Activated CD8-positive, alpha-beta memory T cell treated with anti-CD3 and anti-CD28 coated beads for 48 hours (primary cell): ENCODE results near the gene FAM167B.

Experiments used
- DNase-seq, 3 experiments: peaks; one replicate each; pipeline ENCODE4 v3.0.0-alpha.2; 2020; ENCODE audit warnings: low read depth in 2 of 3, low spot score in 2 of 3

Gene FAM167B

DNA sequence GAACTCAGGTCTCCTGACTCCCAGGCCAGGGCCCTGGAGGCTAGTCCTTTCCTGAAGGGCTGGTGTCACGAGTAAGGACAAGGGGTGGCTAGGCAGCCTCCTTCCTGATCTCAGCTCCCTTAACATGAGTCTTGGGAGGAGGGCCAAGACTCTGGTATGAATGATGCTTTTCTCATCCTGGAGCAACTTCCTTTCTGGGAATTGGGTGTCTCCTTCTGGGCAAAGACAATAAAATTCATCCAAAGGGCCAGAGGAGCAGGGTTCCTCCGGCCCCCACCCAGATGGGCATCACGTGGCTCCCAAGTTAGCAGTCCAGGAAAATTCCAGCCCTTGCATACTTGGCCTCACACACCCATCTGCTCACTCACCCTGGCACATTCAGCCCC lies at the start of gene FAM167B:
TSS of gene FAM167B (plus strand) at position 335 of the 386 bp plus-strand sequence. CDS start 200 bp downstream, outside the sequence.
- no peak for DNase-seq

- DNase-seq: no peak
These were observed 49.2 kb upstream of the FAM167B start for GRCh38 chr1:32197837-32198236.

DNA sequence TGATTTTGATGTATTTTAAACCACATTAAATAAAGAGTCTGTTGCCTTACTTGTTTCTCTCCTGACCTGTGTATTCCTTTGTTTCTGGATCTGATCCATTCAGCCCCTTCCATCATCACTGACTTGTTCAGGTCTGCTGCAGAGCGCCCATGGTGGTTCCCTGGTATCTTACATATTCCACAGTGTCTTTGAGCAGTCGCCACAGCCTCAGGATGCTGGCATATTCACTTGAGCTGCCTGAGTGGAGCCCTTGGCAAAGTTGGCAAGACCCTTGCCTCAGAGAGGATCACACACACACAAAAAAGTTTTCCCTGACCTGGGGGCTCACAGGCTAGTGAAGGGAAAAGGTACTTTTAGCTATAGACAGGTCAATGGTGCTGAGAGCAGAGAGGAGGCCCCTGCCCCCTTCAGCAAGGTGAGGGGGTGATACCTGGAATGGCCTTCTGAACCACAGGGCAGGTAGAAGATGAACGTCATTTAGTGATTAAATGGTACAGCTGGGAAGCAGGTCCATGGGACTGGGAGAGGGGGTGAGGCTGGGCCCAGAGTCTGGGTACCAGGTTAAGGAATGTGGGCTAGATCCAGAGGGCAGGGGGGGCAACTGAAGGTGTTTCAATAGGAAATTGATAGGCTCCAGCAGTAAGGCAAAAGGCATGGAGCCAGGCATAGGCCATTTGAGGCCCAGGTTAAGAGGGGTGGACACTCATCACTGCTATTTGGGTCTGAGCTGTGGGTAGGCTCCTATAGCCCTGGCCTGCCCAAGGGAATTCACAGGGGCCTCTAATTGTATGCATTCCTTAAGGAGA lies 48.6 kb upstream of the FAM167B start:
- no peak for DNase-seq

- no peak for DNase-seq
These were observed 47.8 kb upstream of the FAM167B start for GRCh38 chr1:32199043-32199716.

- DNase-seq: no peak
These were observed 47.3 kb upstream of the FAM167B start for GRCh38 chr1:32199717-32200072.

- DNase-seq: peak; percentile 40 to 50 (median 42)
These were observed 46.6 kb upstream of the FAM167B start, which contains the start of gene CCDC28B for GRCh38 chr1:32200226-32201010. Gene CCDC28B (plus strand): TSS chr1:32200595. CDS start chr1:32201936, 1,341 bp downstream.

- peak; percentile 61 to 71 (median 63) for DNase-seq
These were observed 45.8 kb upstream of the FAM167B start for GRCh38 chr1:32201011-32201855.

- no peak for DNase-seq
These were observed 42.1 kb upstream of the FAM167B start for GRCh38 chr1:32204943-32205361.

DNA sequence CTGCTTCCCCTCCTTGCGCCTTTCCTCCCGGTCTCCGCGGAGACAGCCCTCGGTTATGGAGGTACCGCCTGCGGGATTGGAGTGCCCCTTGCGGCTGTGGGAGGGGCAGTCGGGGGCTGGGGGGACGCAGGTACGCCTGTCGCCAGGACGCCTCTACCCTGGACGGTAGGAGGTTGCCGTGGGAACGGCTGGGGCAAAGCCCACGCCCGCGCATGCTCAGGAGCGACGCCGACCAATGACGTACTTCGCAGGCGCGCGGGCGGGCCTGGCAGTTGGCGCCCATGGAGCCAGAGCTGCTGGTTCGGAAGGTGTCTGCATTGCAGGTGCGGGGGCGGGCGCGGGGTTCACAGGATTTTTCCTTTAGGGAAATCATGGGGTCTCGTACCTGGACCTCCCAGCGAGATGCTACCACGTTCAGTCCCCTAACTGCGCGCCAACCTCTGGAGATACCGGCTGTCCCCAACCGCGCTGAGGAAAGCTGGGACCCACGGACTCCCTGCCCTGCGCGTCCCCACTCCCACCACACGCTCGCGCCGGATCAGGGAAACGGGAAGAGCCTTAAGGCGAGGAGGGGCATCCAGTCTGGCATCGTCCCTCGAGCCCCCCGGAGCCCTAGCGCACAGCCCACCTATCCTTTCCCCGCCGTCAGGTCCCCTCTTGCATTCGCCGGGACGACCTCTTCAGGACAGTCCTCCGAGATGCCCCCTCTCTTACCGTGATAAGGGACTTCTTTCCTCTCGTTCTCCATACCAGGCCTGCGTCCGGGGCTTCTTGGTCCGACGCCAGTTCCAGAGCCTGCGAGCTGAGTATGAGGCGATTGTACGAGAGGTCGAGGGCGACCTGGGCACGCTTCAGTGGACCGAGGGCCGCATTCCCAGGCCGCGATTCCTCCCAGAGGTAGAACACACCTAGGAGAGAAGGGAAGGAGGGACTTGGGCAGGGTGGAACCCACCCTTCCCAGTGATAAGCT lies 41.3 kb upstream of the FAM167B start, which contains the start of gene IQCC:
TSS of gene IQCC (plus strand) at position 271 of the 970 bp plus-strand sequence. CDS start at position 282, 11 bp downstream.
- peak; percentile 76 to 78 (median 77) for DNase-seq

DNA sequence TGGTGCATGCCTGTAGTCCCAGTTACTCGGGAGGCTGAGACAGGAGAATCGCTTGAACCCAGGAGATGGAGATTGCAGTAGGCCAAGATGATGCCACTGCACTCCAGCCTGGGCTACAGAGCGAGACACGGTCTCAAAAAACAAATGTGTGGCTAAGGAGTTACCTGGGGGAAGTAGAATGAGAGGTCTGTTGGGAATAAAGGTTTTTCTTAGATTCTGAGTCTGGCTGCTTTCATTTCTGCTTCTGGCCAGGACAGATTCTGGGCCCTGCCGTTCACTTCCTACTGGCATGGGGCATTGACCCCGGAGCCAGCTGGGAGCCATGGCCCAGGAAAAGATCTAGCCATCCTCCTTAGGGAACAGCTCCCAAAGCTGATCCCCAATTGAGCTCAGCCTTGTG lies 38.6 kb upstream of the FAM167B start:
- DNase-seq: no peak

DNA sequence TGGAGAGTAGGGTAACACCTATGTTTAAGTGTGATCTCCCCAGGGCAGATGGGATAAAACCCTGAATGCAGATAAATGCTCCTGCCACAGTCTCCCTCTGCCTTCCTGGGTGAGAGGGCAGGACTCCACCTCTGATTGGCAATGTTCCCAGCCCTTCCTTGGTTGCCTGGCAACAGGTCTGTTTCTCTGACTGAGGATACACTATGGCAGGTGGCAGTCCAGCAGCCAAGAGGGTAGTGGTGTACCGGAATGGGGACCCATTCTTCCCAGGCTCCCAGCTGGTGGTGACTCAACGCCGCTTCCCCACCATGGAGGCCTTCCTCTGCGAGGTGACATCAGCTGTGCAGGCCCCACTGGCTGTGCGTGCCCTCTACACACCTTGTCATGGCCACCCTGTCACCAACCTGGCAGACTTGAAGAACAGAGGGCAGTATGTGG lies 38.1 kb upstream of the FAM167B start, which contains the start of gene DCDC2B:
TSS of gene DCDC2B (plus strand) at position 199 of the 438 bp plus-strand sequence. CDS start at position 204, 5 bp downstream.
- no peak for DNase-seq

GRCh38 chr1:32215629-32216480 lies 31.2 kb upstream of the FAM167B start:
- no peak for DNase-seq

DNA sequence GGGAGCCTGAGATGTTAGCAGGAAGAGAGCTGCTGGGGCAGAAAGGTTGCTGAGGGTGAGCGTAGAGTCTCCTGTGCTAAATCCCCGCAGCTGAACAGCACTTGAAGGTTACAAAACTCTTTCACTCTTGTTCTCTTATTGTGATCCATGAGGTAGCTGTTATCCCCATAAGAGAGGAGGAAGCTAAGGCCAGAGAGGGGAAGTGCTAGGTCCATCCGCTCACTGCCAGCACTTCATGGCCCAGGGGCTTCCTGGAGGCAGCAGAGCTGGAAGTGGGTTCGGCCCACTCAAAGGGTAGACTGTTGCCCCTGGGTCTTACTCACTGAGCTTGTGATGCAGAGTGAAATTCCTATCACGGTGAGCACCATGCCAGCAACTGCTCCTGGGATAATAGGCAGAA lies 30.5 kb upstream of the FAM167B start:
- no peak for DNase-seq

DNA sequence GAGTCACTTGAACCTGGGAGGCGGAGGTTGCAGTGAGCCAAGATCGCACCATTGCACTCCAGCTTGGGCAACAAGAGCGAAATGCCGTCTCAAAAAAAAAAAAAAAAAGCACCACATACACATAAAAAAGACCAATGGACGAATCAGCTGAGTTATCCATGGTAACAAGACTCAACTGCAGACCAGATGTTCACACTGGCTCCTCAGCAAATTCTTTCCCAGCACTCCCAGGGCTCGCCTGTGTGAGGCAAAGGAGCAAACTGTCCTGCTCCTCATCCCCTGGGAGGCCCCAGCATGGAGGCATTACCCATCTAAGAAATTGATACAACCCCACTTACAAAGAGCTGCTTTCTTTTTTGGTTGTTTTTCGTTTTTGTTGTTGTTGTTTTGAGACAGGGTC lies 28.0 kb upstream of the FAM167B start:
- DNase-seq: no peak

- no peak for DNase-seq
These were observed 26.1 kb upstream of the FAM167B start for GRCh38 chr1:32220746-32221580.

- DNase-seq: no peak
These were observed 25.4 kb upstream of the FAM167B start for GRCh38 chr1:32221581-32221979.
